Stomach (tissue), 4 donors: ENCODE results near the gene KIF1A.

Experiments
- POLR2AphosphoS5 ChIP-seq, 3 donors: sonication (generic); formaldehyde crosslinking; IDR thresholded peaks; one replicate each; pipeline ENCODE4 v1.6.1; 2016; ENCODE audit warnings: antibody characterized with exemption in 3 of 3
- TF ChIP-seq, protein P1 (sequence below), 7 experiments: fragments of 450-650 bp in 4 of 7; fragments of 200-600 bp in 3 of 7; sonication (generic) in 3 of 7; IDR thresholded peaks; one replicate each; pipeline ENCODE4 v1.5.1; 2016 to 2019; ENCODE audit warnings: antibody characterized with exemption in 7 of 7, control low read depth in 2 of 7, mild to moderate bottlenecking in 1 of 7

DNA sequence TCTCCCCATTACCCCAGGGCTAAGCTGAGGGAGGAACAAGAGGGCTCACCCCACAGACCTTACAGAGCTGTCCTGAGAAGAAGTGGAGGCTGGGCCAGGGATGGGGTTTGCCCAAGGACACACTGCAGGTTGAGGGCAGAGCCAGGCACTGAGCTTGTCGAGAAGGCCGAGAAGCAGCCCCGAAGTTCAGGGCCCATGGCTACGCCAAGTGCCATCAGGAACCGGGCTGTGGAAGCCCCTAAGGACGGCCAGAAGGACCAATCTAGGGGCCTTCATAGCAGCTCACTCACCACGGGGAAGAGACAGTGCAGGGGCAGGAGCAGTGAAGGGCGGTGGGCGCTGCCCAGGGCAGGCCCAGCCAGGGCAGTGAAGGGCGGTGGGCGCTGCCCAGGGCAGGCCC is 30.0 kb upstream of the KIF1A start:
- TF ChIP-seq POLR2AphosphoS5 (IDR thresholded peaks at IDR 0.05), result no peak
- TF ChIP-seq, protein P1, sequence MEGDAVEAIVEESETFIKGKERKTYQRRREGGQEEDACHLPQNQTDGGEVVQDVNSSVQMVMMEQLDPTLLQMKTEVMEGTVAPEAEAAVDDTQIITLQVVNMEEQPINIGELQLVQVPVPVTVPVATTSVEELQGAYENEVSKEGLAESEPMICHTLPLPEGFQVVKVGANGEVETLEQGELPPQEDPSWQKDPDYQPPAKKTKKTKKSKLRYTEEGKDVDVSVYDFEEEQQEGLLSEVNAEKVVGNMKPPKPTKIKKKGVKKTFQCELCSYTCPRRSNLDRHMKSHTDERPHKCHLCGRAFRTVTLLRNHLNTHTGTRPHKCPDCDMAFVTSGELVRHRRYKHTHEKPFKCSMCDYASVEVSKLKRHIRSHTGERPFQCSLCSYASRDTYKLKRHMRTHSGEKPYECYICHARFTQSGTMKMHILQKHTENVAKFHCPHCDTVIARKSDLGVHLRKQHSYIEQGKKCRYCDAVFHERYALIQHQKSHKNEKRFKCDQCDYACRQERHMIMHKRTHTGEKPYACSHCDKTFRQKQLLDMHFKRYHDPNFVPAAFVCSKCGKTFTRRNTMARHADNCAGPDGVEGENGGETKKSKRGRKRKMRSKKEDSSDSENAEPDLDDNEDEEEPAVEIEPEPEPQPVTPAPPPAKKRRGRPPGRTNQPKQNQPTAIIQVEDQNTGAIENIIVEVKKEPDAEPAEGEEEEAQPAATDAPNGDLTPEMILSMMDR (IDR thresholded peaks at IDR 0.05), result no peak
